ENCODE results near the gene GRK5. TPM values are rescaled to one million over a fixed set of nuclear protein-coding genes. Genes with fewer than 3 reads are reported as not detected.

The GRK5 gene
- polyA plus RNA-seq, 1 donor from 2014 or later = 34.9 TPM

- H3K27ac ChIP-seq (ENCODE audit: low read length) = no peak overlapping the region
- H3K9ac ChIP-seq (ENCODE audit: low read length) = no peak overlapping the region
- no peaks in the 10 kb centered on the region for H3F3A ChIP-seq (ENCODE audit: insufficient read depth, low read length, poor library complexity, severe bottlenecking)
- H3K4me3 ChIP-seq (ENCODE audit: low read length) = no peak overlapping the region
- H3K4me2 ChIP-seq (ENCODE audit: low read length) = no peak overlapping the region
- H3K9me2 ChIP-seq (ENCODE audit: insufficient read depth, low read length) = no peaks in the 10 kb centered on the region
- H4K20me1 ChIP-seq (ENCODE audit: insufficient read depth) = no peaks in the 10 kb centered on the region
- no peaks in the 10 kb centered on the region for H3K79me2 ChIP-seq (replicated peaks; ENCODE audit: insufficient read depth, low read length)
- H3K27me3 ChIP-seq (ENCODE audit: insufficient read depth, low read depth, low read length) = no peaks in the 10 kb centered on the region
- no peak for TF ChIP-seq CTCF (IDR thresholded peaks at IDR 0.05; ENCODE audit: poor library complexity, severe bottlenecking)
- TF ChIP-seq REST (IDR thresholded peaks at IDR 0.05; ENCODE audit: borderline replicate concordance) = no peak
- TF ChIP-seq TAF1 (IDR thresholded peaks at IDR 0.05; ENCODE audit: low read depth) = no peak
- TF ChIP-seq EP300 (conservative IDR thresholded peaks at IDR 0.05; ENCODE audit: poor library complexity, severe bottlenecking) = no peak
- TF ChIP-seq RAD21 (conservative IDR thresholded peaks at IDR 0.05) = no peak
- no peak for TF ChIP-seq POLR2AphosphoS5 (IDR thresholded peaks at IDR 0.05)
- TF ChIP-seq EZH2 (IDR thresholded peaks at IDR 0.05; ENCODE audit: borderline replicate concordance, insufficient read depth, low read length, poor library complexity, severe bottlenecking) = no peak
- no peak for TF ChIP-seq MXI1 (conservative IDR thresholded peaks at IDR 0.05; ENCODE audit: poor library complexity, severe bottlenecking)
- TF ChIP-seq SMC3 (conservative IDR thresholded peaks at IDR 0.05; ENCODE audit: poor library complexity) = no peak
- peaks cover 7% of the 10 kb centered on the region for H3K9me3 ChIP-seq (ENCODE audit: low read length)
- no peaks in the 10 kb centered on the region for H3K36me3 ChIP-seq (ENCODE audit: insufficient read depth, low read length)
- no peak overlapping the region for H2AFZ ChIP-seq (ENCODE audit: low read depth, low read length)
Observed at GRCh38 chr10:119352042-119352441, 144.7 kb downstream of the GRK5 start.

GRCh38 chr10:119352807-119353206 lies 145.4 kb downstream of the GRK5 start:
- Histone ChIP-seq H3K27me3 (ENCODE audit: insufficient read depth, low read depth, low read length) (no peaks in the 10 kb centered on the region), H2AFZ (ENCODE audit: low read depth, low read length) (no peak overlapping the region), H3F3A (ENCODE audit: insufficient read depth, low read length, poor library complexity, severe bottlenecking) (no peaks in the 10 kb centered on the region), H3K4me3 (ENCODE audit: low read length) (no peak overlapping the region), H3K4me2 (ENCODE audit: low read length) (no peak overlapping the region), H3K79me2 (replicated peaks; ENCODE audit: insufficient read depth, low read length) (no peaks in the 10 kb centered on the region), H3K36me3 (ENCODE audit: insufficient read depth, low read length) (no peaks in the 10 kb centered on the region), H4K20me1 (ENCODE audit: insufficient read depth) (no peaks in the 10 kb centered on the region), H3K9me3 (ENCODE audit: low read length) (peaks cover 7% of the 10 kb centered on the region), H3K9me2 (ENCODE audit: insufficient read depth, low read length) (no peaks in the 10 kb centered on the region), H3K27ac (ENCODE audit: low read length) (no peak overlapping the region), H3K9ac (ENCODE audit: low read length) (no peak overlapping the region)
- no peak for TF ChIP-seq CTCF (IDR thresholded peaks at IDR 0.05; ENCODE audit: poor library complexity, severe bottlenecking)
- TF ChIP-seq RAD21 (conservative IDR thresholded peaks at IDR 0.05) = no peak
- TF ChIP-seq MXI1 (conservative IDR thresholded peaks at IDR 0.05; ENCODE audit: poor library complexity, severe bottlenecking) = no peak
- TF ChIP-seq EZH2 (IDR thresholded peaks at IDR 0.05; ENCODE audit: borderline replicate concordance, insufficient read depth, low read length, poor library complexity, severe bottlenecking) = no peak
- TF ChIP-seq POLR2AphosphoS5 (IDR thresholded peaks at IDR 0.05) = no peak
- TF ChIP-seq TAF1 (IDR thresholded peaks at IDR 0.05; ENCODE audit: low read depth) = no peak
- TF ChIP-seq SMC3 (conservative IDR thresholded peaks at IDR 0.05; ENCODE audit: poor library complexity) = no peak
- TF ChIP-seq REST (IDR thresholded peaks at IDR 0.05; ENCODE audit: borderline replicate concordance) = no peak
- no peak for TF ChIP-seq EP300 (conservative IDR thresholded peaks at IDR 0.05; ENCODE audit: poor library complexity, severe bottlenecking)
